ENCODE measurements around the gene IL1B.

IL1B gene

DNA sequence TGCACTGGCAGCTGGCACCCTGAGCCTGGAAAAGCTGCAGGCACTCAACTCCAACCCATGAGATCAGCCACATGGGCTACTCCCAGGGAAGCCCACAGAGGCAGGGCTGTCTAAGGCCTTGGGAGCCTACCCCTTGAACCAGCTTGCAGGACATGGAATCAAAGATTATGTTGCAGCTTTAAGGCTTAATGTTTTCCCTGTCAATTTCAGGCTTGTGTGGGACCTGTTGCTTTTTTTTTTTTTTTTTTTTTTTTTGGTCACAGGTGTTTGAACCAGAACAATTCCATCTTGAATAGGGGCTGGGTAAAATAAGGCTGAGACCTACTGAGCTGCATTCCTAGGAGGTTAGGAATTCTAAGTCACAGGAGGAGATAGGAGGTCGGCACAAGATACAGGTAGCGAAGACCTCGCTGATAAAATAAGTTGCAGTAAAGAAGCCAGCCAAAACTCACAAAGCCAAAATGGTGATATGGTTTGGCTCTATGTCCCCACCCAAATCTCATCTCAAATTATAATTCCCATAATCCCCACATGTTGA lies 44.8 kb downstream of the IL1B start:
- Histone ChIP-seq H3K27ac (ENCODE audit: low read depth, low read length) (no peak overlapping the region), H3K4me1 (ENCODE audit: control insufficient read depth, insufficient read depth, low read length, unreplicated experiment) (peaks cover 24% of the 10 kb centered on the region), H3K79me2 (ENCODE audit: control insufficient read depth, insufficient read depth, low read length, unreplicated experiment) (no peaks in the 10 kb centered on the region), H3K36me3 (ENCODE audit: insufficient read depth, low read length) (no peaks in the 10 kb centered on the region), H3K4me3 (ENCODE audit: low read depth, low read length) (no peak overlapping the region), H3K27me3 (ENCODE audit: insufficient read depth, low read length) (no peaks in the 10 kb centered on the region), H2AFZ (ENCODE audit: low read length, unreplicated experiment) (no peak overlapping the region)

GRCh38 chr2:112791019-112791418 lies 45.6 kb downstream of the IL1B start:
- Histone ChIP-seq H3K4me3 (ENCODE audit: low read depth, low read length) (no peak overlapping the region), H3K79me2 (ENCODE audit: control insufficient read depth, insufficient read depth, low read length, unreplicated experiment) (no peaks in the 10 kb centered on the region), H2AFZ (ENCODE audit: low read length, unreplicated experiment) (no peak overlapping the region), H3K27ac (ENCODE audit: low read depth, low read length) (no peak overlapping the region), H3K27me3 (ENCODE audit: insufficient read depth, low read length) (no peaks in the 10 kb centered on the region), H3K36me3 (ENCODE audit: insufficient read depth, low read length) (no peaks in the 10 kb centered on the region), H3K4me1 (ENCODE audit: control insufficient read depth, insufficient read depth, low read length, unreplicated experiment) (peaks cover 24% of the 10 kb centered on the region)

DNA sequence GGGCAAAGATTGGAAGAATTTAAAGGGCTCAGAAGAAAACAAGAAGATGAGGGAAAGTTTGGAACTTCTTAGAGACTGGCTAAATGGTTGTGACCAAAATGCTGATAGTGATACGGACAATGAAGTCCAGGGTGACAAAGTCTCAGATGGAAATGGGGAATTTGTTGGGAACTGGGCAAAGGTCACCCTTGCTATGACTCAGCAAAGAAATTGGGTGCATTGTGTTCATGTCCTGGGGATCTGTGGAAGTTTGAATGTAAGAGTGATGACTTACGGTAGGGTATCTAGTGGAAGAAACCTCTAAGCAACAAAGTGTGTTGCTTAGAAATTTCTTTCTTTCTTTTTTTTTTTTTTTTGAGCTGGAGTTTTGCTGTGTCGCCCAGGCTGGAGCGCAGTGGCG lies 46.3 kb downstream of the IL1B start:
- H3K36me3 ChIP-seq (ENCODE audit: insufficient read depth, low read length) = no peaks in the 10 kb centered on the region
- no peak overlapping the region for H3K27ac ChIP-seq (ENCODE audit: low read depth, low read length)
- peaks cover 24% of the 10 kb centered on the region for H3K4me1 ChIP-seq (ENCODE audit: control insufficient read depth, insufficient read depth, low read length, unreplicated experiment)
- no peak overlapping the region for H2AFZ ChIP-seq (ENCODE audit: low read length, unreplicated experiment)
- H3K27me3 ChIP-seq (ENCODE audit: insufficient read depth, low read length) = no peaks in the 10 kb centered on the region
- no peaks in the 10 kb centered on the region for H3K79me2 ChIP-seq (ENCODE audit: control insufficient read depth, insufficient read depth, low read length, unreplicated experiment)
- no peak overlapping the region for H3K4me3 ChIP-seq (ENCODE audit: low read depth, low read length)

DNA sequence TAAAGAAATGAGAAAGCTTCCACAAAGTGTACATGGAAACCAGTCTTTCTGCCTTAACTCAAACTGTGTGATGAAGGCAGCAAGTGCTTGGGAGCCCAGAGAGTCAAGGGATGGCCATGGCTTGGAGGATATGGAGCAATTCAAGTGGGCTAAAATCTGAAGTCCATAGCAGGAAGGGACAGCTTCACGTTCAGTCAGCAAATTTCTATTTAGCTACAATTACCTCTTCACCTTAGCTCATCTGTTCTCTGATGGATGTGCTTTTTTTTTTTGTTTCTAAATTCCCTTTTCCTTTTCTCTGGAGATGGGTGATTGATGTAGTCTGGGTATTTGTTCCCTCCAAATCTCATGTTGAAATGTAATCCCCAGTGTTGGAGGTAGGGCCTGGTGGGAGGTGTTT lies 47.4 kb downstream of the IL1B start:
- Histone ChIP-seq H2AFZ (ENCODE audit: low read length, unreplicated experiment) (no peak overlapping the region), H3K27ac (ENCODE audit: low read depth, low read length) (no peak overlapping the region)

GRCh38 chr2:112788653-112789052 lies 47.9 kb downstream of the IL1B start:
- no peaks in the 10 kb centered on the region for H3K36me3 ChIP-seq (ENCODE audit: insufficient read depth, low read length)
- H3K79me2 ChIP-seq (ENCODE audit: control insufficient read depth, insufficient read depth, low read length, unreplicated experiment) = no peaks in the 10 kb centered on the region
- no peaks in the 10 kb centered on the region for H3K27me3 ChIP-seq (ENCODE audit: insufficient read depth, low read length)
- H3K27ac ChIP-seq (ENCODE audit: low read depth, low read length) = no peak overlapping the region
- H2AFZ ChIP-seq (ENCODE audit: low read length, unreplicated experiment) = no peak overlapping the region
- H3K4me3 ChIP-seq (ENCODE audit: low read depth, low read length) = no peak overlapping the region
- H3K4me1 ChIP-seq (ENCODE audit: control insufficient read depth, insufficient read depth, low read length, unreplicated experiment) = peaks cover 7% of the 10 kb centered on the region

More for the DNA sequence above, 47.4 kb downstream of the IL1B start:
- Histone ChIP-seq H3K79me2 (ENCODE audit: control insufficient read depth, insufficient read depth, low read length, unreplicated experiment) (no peaks in the 10 kb centered on the region), H3K27me3 (ENCODE audit: insufficient read depth, low read length) (no peaks in the 10 kb centered on the region), H3K4me3 (ENCODE audit: low read depth, low read length) (no peak overlapping the region), H3K36me3 (ENCODE audit: insufficient read depth, low read length) (no peaks in the 10 kb centered on the region), H3K4me1 (ENCODE audit: control insufficient read depth, insufficient read depth, low read length, unreplicated experiment) (peaks cover 12% of the 10 kb centered on the region)

DNA sequence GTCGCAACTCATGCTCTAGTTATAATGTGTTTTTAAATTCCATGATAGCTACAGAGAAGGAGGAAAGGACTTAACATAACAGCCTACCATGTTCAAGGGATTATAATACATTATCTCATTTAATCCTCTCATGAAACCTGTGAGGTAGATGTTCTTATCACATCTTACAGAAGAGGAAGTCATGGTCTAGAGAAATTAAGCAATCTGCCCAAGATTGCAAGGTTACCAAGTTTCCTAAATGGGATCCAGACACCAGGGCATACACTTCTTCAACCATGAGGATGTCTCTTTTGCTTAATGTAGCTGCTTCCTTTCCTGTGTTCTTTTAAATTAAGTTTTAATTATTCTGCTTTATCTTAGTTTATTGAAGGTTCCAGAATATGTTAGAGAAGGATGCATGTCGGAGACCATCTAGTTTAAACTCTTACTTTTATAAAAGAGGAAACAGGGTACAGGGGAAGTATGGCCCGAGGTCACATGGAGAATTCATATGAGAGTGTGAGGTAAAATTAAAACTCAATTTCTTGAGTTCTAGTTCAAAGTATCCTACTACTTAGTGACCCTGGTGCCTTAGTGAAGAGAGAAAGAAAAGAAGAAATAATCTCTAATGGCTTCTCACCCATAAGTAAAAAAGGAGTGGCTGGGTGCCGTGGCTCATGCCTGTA lies 48.7 kb downstream of the IL1B start:
- no peaks in the 10 kb centered on the region for H3K27me3 ChIP-seq (ENCODE audit: insufficient read depth, low read length)

GRCh38 chr2:112787294-112787693 lies 49.3 kb downstream of the IL1B start:
- no peak overlapping the region for H3K27ac ChIP-seq (ENCODE audit: low read depth, low read length)
- no peaks in the 10 kb centered on the region for H3K79me2 ChIP-seq (ENCODE audit: control insufficient read depth, insufficient read depth, low read length, unreplicated experiment)
- no peak overlapping the region for H3K4me3 ChIP-seq (ENCODE audit: low read depth, low read length)
- no peaks in the 10 kb centered on the region for H3K27me3 ChIP-seq (ENCODE audit: insufficient read depth, low read length)
- no peak overlapping the region for H2AFZ ChIP-seq (ENCODE audit: low read length, unreplicated experiment)
- no peaks in the 10 kb centered on the region for H3K36me3 ChIP-seq (ENCODE audit: insufficient read depth, low read length)
- H3K4me1 ChIP-seq (ENCODE audit: control insufficient read depth, insufficient read depth, low read length, unreplicated experiment) = no peaks in the 10 kb centered on the region

More for the DNA sequence above, 48.7 kb downstream of the IL1B start:
- no peaks in the 10 kb centered on the region for H3K79me2 ChIP-seq (ENCODE audit: control insufficient read depth, insufficient read depth, low read length, unreplicated experiment)
- H3K4me1 ChIP-seq (ENCODE audit: control insufficient read depth, insufficient read depth, low read length, unreplicated experiment) = no peaks in the 10 kb centered on the region
- H3K27ac ChIP-seq (ENCODE audit: low read depth, low read length) = no peak overlapping the region
- H2AFZ ChIP-seq (ENCODE audit: low read length, unreplicated experiment) = no peak overlapping the region
- H3K4me3 ChIP-seq (ENCODE audit: low read depth, low read length) = no peak overlapping the region
- H3K36me3 ChIP-seq (ENCODE audit: insufficient read depth, low read length) = no peaks in the 10 kb centered on the region

GRCh38 chr2:112784199-112785189 lies 52.1 kb downstream of the IL1B start, which contains the start of gene IL1A:
TSS of gene IL1A (minus strand) at chr2:112784493. CDS start at chr2:112783770, 723 bp downstream.
- Histone ChIP-seq H3K27me3 (ENCODE audit: insufficient read depth, low read length) (no peaks in the 10 kb centered on the region), H3K27ac (ENCODE audit: low read depth, low read length) (peak within 1 kb of the TSS; percentile 22; the same call in 1 of the 2 replicates), H3K4me1 (ENCODE audit: control insufficient read depth, insufficient read depth, low read length, unreplicated experiment) (no peaks in the 10 kb centered on the region), H3K4me3 (ENCODE audit: low read depth, low read length) (peak within 1 kb of the TSS; percentile 57), H2AFZ (ENCODE audit: low read length, unreplicated experiment) (peak within 1 kb of the TSS; percentile 27), H3K79me2 (ENCODE audit: control insufficient read depth, insufficient read depth, low read length, unreplicated experiment) (no peaks in the 10 kb centered on the region), H3K36me3 (ENCODE audit: insufficient read depth, low read length) (no peaks in the 10 kb centered on the region)

DNA sequence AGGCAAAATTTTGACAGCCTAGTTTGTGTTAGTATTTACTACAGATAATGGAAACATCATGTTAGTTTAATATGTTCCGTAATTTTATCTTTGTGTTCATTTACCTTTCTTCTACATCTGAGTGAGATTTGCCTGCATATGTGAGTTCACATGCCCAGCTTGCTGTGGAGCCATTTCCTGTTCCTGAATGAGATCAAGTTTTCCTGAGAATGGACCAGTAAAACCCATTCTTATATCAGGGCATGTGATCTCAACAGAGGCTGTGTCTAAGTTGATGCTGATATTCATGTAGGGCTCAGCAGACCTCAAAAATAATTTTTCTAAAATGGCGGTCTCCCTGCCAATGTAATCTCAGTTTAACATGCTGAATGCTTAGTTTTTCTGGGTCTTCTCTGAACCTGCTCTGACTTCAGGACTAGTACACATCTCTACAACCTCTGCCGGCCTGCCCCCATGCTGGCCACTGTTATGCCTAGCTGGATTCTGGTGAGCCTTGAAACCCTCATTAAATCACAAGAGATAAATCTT lies 53.3 kb downstream of the IL1B start:
- Histone ChIP-seq H3K36me3 (ENCODE audit: insufficient read depth, low read length) (no peaks in the 10 kb centered on the region), H3K27ac (ENCODE audit: low read depth, low read length) (no peak overlapping the region), H2AFZ (ENCODE audit: low read length, unreplicated experiment) (no peak overlapping the region), H3K4me1 (ENCODE audit: control insufficient read depth, insufficient read depth, low read length, unreplicated experiment) (no peaks in the 10 kb centered on the region), H3K4me3 (ENCODE audit: low read depth, low read length) (peak overlapping the region; percentile 57; the same call in 1 of the 2 replicates), H3K79me2 (ENCODE audit: control insufficient read depth, insufficient read depth, low read length, unreplicated experiment) (no peaks in the 10 kb centered on the region), H3K27me3 (ENCODE audit: insufficient read depth, low read length) (no peaks in the 10 kb centered on the region)

GRCh38 chr2:112782234-112782799 lies 54.3 kb downstream of the IL1B start:
- no peaks in the 10 kb centered on the region for H3K79me2 ChIP-seq (ENCODE audit: control insufficient read depth, insufficient read depth, low read length, unreplicated experiment)
- no peak overlapping the region for H2AFZ ChIP-seq (ENCODE audit: low read length, unreplicated experiment)
- H3K36me3 ChIP-seq (ENCODE audit: insufficient read depth, low read length) = no peaks in the 10 kb centered on the region
- H3K4me3 ChIP-seq (ENCODE audit: low read depth, low read length) = no peak overlapping the region
- H3K4me1 ChIP-seq (ENCODE audit: control insufficient read depth, insufficient read depth, low read length, unreplicated experiment) = no peaks in the 10 kb centered on the region
- no peak overlapping the region for H3K27ac ChIP-seq (ENCODE audit: low read depth, low read length)
- H3K27me3 ChIP-seq (ENCODE audit: insufficient read depth, low read length) = no peaks in the 10 kb centered on the region

Data from ACC112 (cell line).